ENCODE measurements around the gene SCTR.

SCTR gene

DNA sequence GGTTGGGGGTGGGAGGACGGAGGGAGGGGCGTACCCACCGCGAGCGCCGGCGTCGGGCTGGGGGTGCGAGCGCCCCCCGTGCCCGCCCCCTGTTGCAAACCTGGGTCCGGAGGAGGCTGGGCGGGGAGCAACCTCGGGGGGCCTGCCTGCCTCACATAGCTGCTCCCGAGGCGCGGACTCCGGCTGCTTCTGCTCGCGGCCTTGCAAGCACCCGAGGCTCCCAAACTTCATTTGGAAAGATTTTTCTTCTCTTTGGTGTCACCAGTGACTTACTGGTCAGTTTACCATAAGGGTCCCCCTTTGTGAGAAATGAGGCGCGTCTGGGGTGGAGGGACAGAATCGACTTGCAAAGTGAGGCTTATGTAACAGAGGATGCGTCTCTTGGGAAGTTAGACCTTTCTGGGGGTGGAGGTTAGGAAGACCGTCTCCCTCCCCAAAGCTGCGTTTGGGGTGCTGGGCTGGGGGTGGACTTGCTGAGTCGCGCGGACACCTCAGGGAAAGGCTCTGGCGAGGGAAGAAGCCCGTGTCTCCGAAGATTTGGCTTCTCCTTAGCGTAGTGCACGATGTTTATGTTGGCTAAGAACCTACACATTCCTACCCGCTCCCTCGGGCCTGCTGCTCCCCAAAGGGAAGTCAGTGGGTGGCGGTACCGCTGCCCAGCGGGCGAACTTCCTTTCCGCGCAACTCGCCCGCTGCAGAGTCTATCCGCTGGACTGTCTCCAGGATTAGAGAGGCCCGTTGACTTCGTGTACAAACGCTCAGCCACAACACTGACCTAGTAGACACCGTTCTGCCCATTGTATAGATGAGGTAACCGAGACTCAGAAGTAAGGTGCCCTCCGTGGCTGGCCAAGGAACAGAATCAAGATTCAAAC lies 92.1 kb downstream of the SCTR start:
- Histone ChIP-seq H3K4me1 (ENCODE audit: control insufficient read depth in 1 of 2, insufficient read depth in 2 of 2, low read length in 2 of 2) (peaks cover 69% of the 10 kb centered on the region in 2 donors), H3K9me3 (ENCODE audit: control insufficient read depth in 1 of 2, low read length in 2 of 2) (no peaks in the 10 kb centered on the region), H3K27ac (ENCODE audit: low read depth, low read length) (peak overlapping the region; percentile 80), H3K9ac (ENCODE audit: low read depth in 1 of 2, low read length in 2 of 2) (peak overlapping the region; percentile 89 to 93), H3K4me3 (ENCODE audit: low read depth in 1 of 2, low read length in 2 of 2) (peak overlapping the region; percentile 82 to 90), H3K27me3 (ENCODE audit: control insufficient read depth in 1 of 2, insufficient read depth in 2 of 2, low read length in 2 of 2) (no peaks in the 10 kb centered on the region), H3K36me3 (ENCODE audit: control insufficient read depth in 1 of 2, insufficient read depth in 2 of 2, low read length in 2 of 2) (peaks cover 5 to 7% of the 10 kb centered on the region in 2 donors)

DNA sequence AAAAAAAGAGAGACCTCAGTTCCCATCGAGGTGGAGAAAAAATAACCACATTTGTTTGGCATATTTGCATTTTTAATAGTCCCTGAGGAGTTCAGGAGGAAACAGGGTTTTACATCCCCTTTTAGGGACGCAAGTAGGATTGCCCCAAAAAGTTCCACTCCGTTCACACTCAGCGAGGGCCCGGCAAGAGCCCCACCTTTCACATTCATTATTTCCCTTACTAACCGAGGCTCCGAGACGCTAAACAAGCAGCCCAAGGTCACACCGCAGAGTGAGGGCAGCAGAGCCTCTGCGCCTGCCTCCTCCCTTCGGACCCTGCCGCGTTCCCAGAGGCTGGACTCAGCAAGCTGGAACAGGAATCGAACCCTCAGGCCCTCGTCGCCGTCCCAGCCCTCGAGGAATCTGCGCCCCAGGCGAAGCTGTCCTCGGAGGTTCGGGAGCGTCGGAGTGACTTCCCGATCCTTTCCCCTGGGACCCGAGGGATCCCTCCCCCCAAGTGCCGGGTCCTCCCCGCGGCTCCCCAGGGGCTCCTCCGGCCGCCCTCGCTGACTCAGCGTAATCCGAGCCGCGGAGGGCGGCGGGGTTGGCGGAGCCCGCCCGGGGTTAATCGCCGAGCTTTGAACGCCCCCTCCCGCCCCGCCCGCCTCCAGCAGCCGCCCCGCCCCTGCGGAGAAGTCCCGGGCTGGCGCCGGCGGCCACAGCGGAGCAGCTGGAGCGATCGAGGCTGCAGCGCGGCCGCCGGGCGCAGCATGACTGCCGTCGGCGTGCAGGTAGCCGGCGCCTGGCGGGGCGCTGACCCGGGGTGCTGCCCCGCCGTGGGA lies 92.9 kb downstream of the SCTR start, which contains the start of gene TMEM37:
TMEM37 (plus strand) TSS at position 700 of the 821 bp plus-strand sequence; CDS start at position 750, 50 bp downstream.
- Histone ChIP-seq H3K4me3 (ENCODE audit: low read depth in 1 of 2, low read length in 2 of 2) (peak within 1 kb of the TSS; percentile 82 to 90), H3K9ac (ENCODE audit: low read depth in 1 of 2, low read length in 2 of 2) (peak within 1 kb of the TSS; percentile 89 to 93), H3K36me3 (ENCODE audit: control insufficient read depth in 1 of 2, insufficient read depth in 2 of 2, low read length in 2 of 2) (no peaks in the 10 kb centered on the region), H3K27ac (ENCODE audit: low read depth, low read length) (peak within 1 kb of the TSS; percentile 88), H3K27me3 (ENCODE audit: control insufficient read depth in 1 of 2, insufficient read depth in 2 of 2, low read length in 2 of 2) (no peaks in the 10 kb centered on the region), H3K9me3 (ENCODE audit: control insufficient read depth in 1 of 2, low read length in 2 of 2) (no peaks in the 10 kb centered on the region), H3K4me1 (ENCODE audit: control insufficient read depth in 1 of 2, insufficient read depth in 2 of 2, low read length in 2 of 2) (peaks cover 77% of the 10 kb centered on the region in 2 donors)

DNA sequence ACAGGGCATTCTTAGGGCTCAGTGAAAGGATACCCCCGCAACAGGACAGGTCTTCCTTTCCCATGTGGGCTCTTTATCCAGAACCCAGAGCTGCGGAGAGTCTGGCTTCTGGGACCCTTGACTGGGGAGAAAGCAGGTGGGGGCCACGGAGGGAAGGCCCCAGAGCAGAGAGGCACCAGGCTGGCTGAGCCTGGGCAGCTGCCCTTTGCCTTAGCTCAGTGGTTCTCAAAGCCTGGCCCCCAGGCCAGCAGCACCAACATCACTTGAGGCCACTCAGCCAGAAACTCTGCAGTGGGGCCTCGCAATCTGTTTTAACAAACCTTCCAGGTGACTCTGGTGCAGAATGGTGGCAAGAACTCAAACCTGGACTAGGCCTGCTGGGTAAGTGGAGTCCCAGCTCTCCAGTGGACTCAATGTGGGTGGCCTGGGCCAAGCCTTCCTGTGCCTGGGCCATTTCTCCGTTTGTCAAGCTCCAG lies 94.2 kb downstream of the SCTR start:
- peaks cover 77 to 78% of the 10 kb centered on the region in 2 donors for H3K4me1 ChIP-seq (ENCODE audit: control insufficient read depth in 1 of 2, insufficient read depth in 2 of 2, low read length in 2 of 2)
- H3K27ac ChIP-seq (ENCODE audit: low read depth, low read length) = peak overlapping the region; percentile 88
- H3K4me3 ChIP-seq (ENCODE audit: low read depth in 1 of 2, low read length in 2 of 2) = no peak overlapping the region
- H3K36me3 ChIP-seq (ENCODE audit: control insufficient read depth in 1 of 2, insufficient read depth in 2 of 2, low read length in 2 of 2) = no peaks in the 10 kb centered on the region
- H3K9me3 ChIP-seq (ENCODE audit: control insufficient read depth in 1 of 2, low read length in 2 of 2) = no peaks in the 10 kb centered on the region
- H3K9ac ChIP-seq (ENCODE audit: low read depth in 1 of 2, low read length in 2 of 2) = no peak overlapping the region
- H3K27me3 ChIP-seq (ENCODE audit: control insufficient read depth in 1 of 2, insufficient read depth in 2 of 2, low read length in 2 of 2) = no peaks in the 10 kb centered on the region

DNA sequence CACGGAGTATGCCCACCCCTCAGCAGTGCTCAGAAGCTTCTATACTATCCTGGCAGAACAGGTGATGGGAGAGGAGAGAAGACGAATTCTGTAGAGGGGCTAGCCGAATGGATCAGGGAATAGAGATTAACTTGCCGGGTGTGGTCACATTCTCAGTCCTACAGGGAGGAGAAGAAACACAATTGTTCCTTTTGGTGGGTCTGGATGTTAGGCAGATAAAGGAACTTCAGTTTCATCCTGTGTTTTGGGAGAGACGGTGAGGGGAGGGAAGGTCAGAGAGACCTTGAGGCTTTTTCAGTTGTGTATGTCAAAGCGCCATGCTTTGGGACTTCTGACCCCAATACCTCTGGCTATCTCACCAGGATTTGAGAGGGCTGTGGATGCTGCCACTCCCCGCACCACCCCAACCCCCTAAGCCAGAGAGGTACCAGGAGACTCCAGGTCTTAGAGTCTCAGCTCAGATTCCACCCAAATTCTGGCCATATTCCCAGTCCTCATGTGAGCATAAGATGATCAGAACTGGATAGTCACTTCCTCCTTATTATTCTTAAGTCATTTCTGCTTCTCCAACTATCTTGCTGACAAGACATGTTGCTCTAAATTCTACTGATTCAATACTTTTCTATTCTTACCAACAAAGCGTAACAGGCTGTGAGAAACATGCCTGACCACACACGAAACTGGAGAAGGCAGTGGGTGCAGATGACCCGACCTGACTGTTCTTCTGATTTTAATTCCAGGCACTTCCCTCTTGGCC lies 94.9 kb downstream of the SCTR start:
- Histone ChIP-seq H3K9ac (ENCODE audit: low read depth in 1 of 2, low read length in 2 of 2) (peak overlapping the region in 1 of 2 donors; percentile 25), H3K27ac (ENCODE audit: low read depth, low read length) (no peak overlapping the region), H3K36me3 (ENCODE audit: control insufficient read depth in 1 of 2, insufficient read depth in 2 of 2, low read length in 2 of 2) (no peaks in the 10 kb centered on the region), H3K4me1 (ENCODE audit: control insufficient read depth in 1 of 2, insufficient read depth in 2 of 2, low read length in 2 of 2) (peaks cover 75 to 78% of the 10 kb centered on the region in 2 donors), H3K27me3 (ENCODE audit: control insufficient read depth in 1 of 2, insufficient read depth in 2 of 2, low read length in 2 of 2) (no peaks in the 10 kb centered on the region), H3K9me3 (ENCODE audit: control insufficient read depth in 1 of 2, low read length in 2 of 2) (no peaks in the 10 kb centered on the region), H3K4me3 (ENCODE audit: low read depth in 1 of 2, low read length in 2 of 2) (no peak overlapping the region)

DNA sequence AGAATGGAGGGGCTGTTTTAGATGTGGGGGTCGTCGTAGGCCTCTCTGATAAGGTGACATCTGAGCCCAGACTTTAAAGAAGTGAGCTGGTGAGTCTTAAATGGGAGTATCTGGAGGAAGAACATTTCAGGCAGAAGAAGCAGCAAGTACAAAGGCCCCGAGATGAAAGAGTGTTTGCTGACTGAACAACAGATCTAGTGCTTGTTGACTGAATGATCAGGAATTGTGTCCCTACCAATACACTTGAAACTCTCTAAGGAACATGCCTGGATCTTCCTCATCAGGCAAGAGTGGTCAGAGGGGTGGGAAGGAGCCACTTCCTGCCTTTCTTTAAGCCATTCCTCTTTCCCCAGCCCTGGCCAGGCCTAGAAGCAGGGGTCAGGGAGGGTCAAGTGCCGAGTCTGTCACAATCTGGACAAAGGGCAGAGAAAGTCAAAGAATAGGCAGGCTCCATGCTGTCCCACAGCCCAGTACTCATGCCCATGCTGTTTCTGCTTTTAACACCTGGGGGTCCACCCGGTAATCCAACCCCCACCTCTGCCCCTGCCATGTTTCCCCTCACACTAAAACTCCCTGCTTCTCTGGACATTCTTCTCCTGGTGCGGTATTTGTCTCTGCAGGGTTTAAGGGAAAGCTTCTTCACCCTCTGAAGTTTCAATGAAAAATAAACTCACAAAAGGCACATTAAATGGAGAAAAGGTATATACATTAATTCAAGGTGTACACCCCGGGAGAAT lies 95.6 kb downstream of the SCTR start:
- H3K4me1 ChIP-seq (ENCODE audit: control insufficient read depth in 1 of 2, insufficient read depth in 2 of 2, low read length in 2 of 2) = peaks cover 75 to 79% of the 10 kb centered on the region in 2 donors
- no peak overlapping the region for H3K4me3 ChIP-seq (ENCODE audit: low read depth in 1 of 2, low read length in 2 of 2)
- H3K27ac ChIP-seq (ENCODE audit: low read depth, low read length) = no peak overlapping the region
- no peaks in the 10 kb centered on the region for H3K27me3 ChIP-seq (ENCODE audit: control insufficient read depth in 1 of 2, insufficient read depth in 2 of 2, low read length in 2 of 2)
- no peaks in the 10 kb centered on the region for H3K9me3 ChIP-seq (ENCODE audit: control insufficient read depth in 1 of 2, low read length in 2 of 2)
- H3K9ac ChIP-seq (ENCODE audit: low read depth in 1 of 2, low read length in 2 of 2) = peak overlapping the region in 1 of 2 donors; percentile 28
- H3K36me3 ChIP-seq (ENCODE audit: control insufficient read depth in 1 of 2, insufficient read depth in 2 of 2, low read length in 2 of 2) = no peaks in the 10 kb centered on the region

DNA sequence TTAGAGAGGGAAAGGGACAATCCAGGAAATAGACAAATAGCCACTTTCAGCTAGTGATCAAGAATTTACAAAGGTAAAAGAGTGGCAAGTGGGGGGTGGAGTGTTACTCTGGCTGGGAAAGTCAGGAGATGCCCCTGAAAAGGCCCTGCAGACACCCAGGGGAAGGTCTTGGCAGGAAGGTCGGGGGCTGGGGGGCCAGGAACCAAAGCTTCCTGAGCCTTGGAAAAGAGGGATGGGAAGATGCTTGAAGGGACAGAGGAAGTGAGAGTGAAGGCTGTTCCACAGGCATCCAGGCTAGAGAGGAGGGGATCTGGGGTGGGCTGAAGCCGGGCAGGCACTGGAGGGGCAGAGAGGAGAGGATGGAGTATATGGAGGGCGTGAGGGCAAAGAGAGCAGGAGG lies 96.5 kb downstream of the SCTR start:
- Histone ChIP-seq H3K27ac (ENCODE audit: low read depth, low read length) (peak overlapping the region; percentile 73), H3K27me3 (ENCODE audit: control insufficient read depth in 1 of 2, insufficient read depth in 2 of 2, low read length in 2 of 2) (no peaks in the 10 kb centered on the region), H3K4me1 (ENCODE audit: control insufficient read depth in 1 of 2, insufficient read depth in 2 of 2, low read length in 2 of 2) (peaks cover 74 to 84% of the 10 kb centered on the region in 2 donors), H3K9ac (ENCODE audit: low read depth in 1 of 2, low read length in 2 of 2) (peak overlapping the region; percentile 45 to 55), H3K9me3 (ENCODE audit: control insufficient read depth in 1 of 2, low read length in 2 of 2) (no peaks in the 10 kb centered on the region), H3K4me3 (ENCODE audit: low read depth in 1 of 2, low read length in 2 of 2) (peak overlapping the region in 1 of 2 donors; percentile 46), H3K36me3 (ENCODE audit: control insufficient read depth in 1 of 2, insufficient read depth in 2 of 2, low read length in 2 of 2) (no peaks in the 10 kb centered on the region)

DNA sequence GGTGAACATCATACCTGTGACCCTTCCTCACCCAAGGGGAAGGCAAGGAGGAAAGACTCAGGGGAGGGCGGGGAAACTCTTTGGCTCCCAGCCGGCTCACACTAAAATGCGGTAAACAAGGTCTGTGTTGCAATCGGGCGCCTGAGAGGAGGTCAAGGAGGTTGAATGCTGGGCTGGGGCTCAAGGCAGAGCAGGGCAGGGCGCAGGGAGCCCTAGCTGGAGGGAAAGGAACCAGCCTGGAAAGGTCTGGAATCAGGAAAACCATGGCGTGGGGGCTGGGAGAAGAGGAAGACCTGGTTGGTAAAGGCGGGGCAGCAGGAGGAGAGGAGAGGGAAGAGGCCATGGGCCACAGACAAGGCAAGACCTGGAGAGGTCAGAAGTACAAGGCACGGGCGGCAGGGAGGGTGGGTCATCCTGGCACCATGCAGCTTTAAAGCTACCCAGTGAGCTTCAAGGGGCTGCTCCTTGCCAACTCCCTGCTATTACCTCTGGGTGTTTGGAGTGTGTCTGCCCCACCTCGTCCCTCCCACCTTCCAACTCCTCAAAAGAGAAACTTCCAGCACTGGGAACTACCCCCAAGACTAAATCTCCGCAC lies 97.4 kb downstream of the SCTR start:
- Histone ChIP-seq H3K36me3 (ENCODE audit: control insufficient read depth in 1 of 2, insufficient read depth in 2 of 2, low read length in 2 of 2) (no peaks in the 10 kb centered on the region), H3K4me3 (ENCODE audit: low read depth in 1 of 2, low read length in 2 of 2) (peak overlapping the region; percentile 36 to 46), H3K9me3 (ENCODE audit: control insufficient read depth in 1 of 2, low read length in 2 of 2) (no peaks in the 10 kb centered on the region), H3K4me1 (ENCODE audit: control insufficient read depth in 1 of 2, insufficient read depth in 2 of 2, low read length in 2 of 2) (peaks cover 81 to 92% of the 10 kb centered on the region in 2 donors), H3K27me3 (ENCODE audit: control insufficient read depth in 1 of 2, insufficient read depth in 2 of 2, low read length in 2 of 2) (no peaks in the 10 kb centered on the region), H3K9ac (ENCODE audit: low read depth in 1 of 2, low read length in 2 of 2) (peak overlapping the region; percentile 45 to 55), H3K27ac (ENCODE audit: low read depth, low read length) (peak overlapping the region; percentile 73)

DNA sequence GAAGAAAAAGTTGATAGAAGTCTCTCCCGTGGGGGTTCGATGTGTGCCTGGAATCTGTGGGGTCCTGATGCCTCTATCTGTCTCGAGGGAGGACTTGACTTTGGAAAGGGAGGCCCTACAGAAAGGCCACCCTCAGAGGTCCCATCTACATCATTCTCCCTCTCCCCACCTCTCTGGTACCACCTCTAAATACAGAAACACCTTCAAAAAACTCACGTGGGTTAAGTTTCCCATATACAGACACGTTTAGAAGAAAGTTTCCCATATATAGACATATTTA lies 97.9 kb downstream of the SCTR start:
- H3K4me3 ChIP-seq (ENCODE audit: low read depth in 1 of 2, low read length in 2 of 2) = peak overlapping the region; percentile 36 to 46
- peaks cover 81 to 96% of the 10 kb centered on the region in 2 donors for H3K4me1 ChIP-seq (ENCODE audit: control insufficient read depth in 1 of 2, insufficient read depth in 2 of 2, low read length in 2 of 2)
- H3K9ac ChIP-seq (ENCODE audit: low read depth in 1 of 2, low read length in 2 of 2) = peak overlapping the region; percentile 45 to 55
- peak overlapping the region; percentile 73 for H3K27ac ChIP-seq (ENCODE audit: low read depth, low read length)
- H3K27me3 ChIP-seq (ENCODE audit: control insufficient read depth in 1 of 2, insufficient read depth in 2 of 2, low read length in 2 of 2) = no peaks in the 10 kb centered on the region
- H3K9me3 ChIP-seq (ENCODE audit: control insufficient read depth in 1 of 2, low read length in 2 of 2) = no peaks in the 10 kb centered on the region
- no peaks in the 10 kb centered on the region for H3K36me3 ChIP-seq (ENCODE audit: control insufficient read depth in 1 of 2, insufficient read depth in 2 of 2, low read length in 2 of 2)

All from duodenal mucosa (tissue), 2 donors.